NCI-H146 (cell line): Measurements from ENCODE around the gene FRMD7.

ENCODE experiments used
- DNase-seq: peaks from one replicate; lab custom pipeline; 2025; lab: John Stamatoyannopoulos, UW

The FRMD7 gene

GRCh38 chrX:132034648-132035047 lies 93.2 kb downstream of the FRMD7 start:
- DNase-seq: no peak

- no peak for DNase-seq
Measured at GRCh38 chrX:132033166-132033565, 94.7 kb downstream of the FRMD7 start.

- DNase-seq: no peak
Measured at GRCh38 chrX:132031867-132032266, 96.0 kb downstream of the FRMD7 start.

GRCh38 chrX:132030264-132030663 lies 97.6 kb downstream of the FRMD7 start:
- no peak for DNase-seq
